Stomach (tissue), 4 donors: ENCODE results near the gene RRAS2.

Experiments
- CTCF ChIP-seq, 7 experiments: fragments of 450-650 bp in 4 of 7; fragments of 200-600 bp in 3 of 7; sonication (generic) in 3 of 7; IDR thresholded peaks; one replicate each; pipeline ENCODE4 v1.5.1; 2016 to 2019; ENCODE audit warnings: antibody characterized with exemption in 7 of 7, control low read depth in 2 of 7, mild to moderate bottlenecking in 1 of 7
- POLR2AphosphoS5 ChIP-seq, 3 donors: sonication (generic); formaldehyde crosslinking; IDR thresholded peaks; one replicate each; pipeline ENCODE4 v1.6.1; 2016; ENCODE audit warnings: antibody characterized with exemption in 3 of 3

- TF ChIP-seq CTCF (IDR thresholded peaks at IDR 0.05) (no peak), POLR2AphosphoS5 (IDR thresholded peaks at IDR 0.05) (no peak)
Observed at GRCh38 chr11:14264966-14265365, 94.0 kb downstream of the RRAS2 start.
